K562 (cell line): ENCODE results near the gene VWA1. TPM values are rescaled to one million over a fixed set of nuclear protein-coding genes. Genes with fewer than 3 reads are reported as not detected.

Source experiments
- ATAC-seq: fragments of 200-7000 bp; cut with Tn5 transposase; 3 replicates; pipeline ENCODE4 v1.9.1; 2020; ENCODE audit warnings: moderate library complexity
- BruUV-seq: library from RNA; stranded (reverse); fragments of 400-500 nt; replicated peaks from 2 replicates; lab custom pipeline; 2021; lab: Mats Ljungman, UMichigan
- CTCF ChIA-PET: fragments of 300-600 bp; formaldehyde crosslinking; extraction: SDS; loops from one replicate; lab custom pipeline; 2021; ENCODE audit warnings: low intra/inter-chr PET ratio; lab: Yijun Ruan, JAX
- POLR2A ChIA-PET: fragments of 300-600, 350-650 bp; sonication (Branson Sonifier 250); formaldehyde crosslinking; extraction: SDS; loops from one replicate; lab custom pipeline; 2021; ENCODE audit warnings: antibody characterized with exemption, inconsistent platforms; lab: Yijun Ruan, JAX
- DNase-seq, 4 experiments: peaks; one replicate each; pipeline versions ENCODE4 v3.0.0 to v3.0.0-alpha.2; 2011 to 2018; ENCODE audit warnings: low spot score in 3 of 4, mixed read lengths in 3 of 4; ENCODE audit errors: extremely low read depth in 1 of 4
- FAIRE-seq: peaks from 2 replicates; lab custom pipeline; 2011; peaks lifted over from hg19 to GRCh38; lab: Jason Lieb, UNC
- H2AFZ ChIP-seq: 2 replicates; pipeline ENCODE4 v1.6.0; 2011; ENCODE audit warnings: low read depth, low read length, control low read depth, inconsistent platforms
- H3K27ac ChIP-seq: fragments of 200-600 bp; 3 replicates; pipeline ENCODE4 v1.8.0; 2011; ENCODE audit warnings: low read depth, mild to moderate bottlenecking, control low read depth, inconsistent platforms, low read length, moderate library complexity, mixed read lengths; ENCODE audit errors: extremely low read depth
- H3K27me3 ChIP-seq, 2 experiments: fragments of 300-600 bp in 1 of 2; 2 replicates in 1 of 2; 3 replicates in 1 of 2; pipeline versions ENCODE4 v1.6.0 to v1.8.0; 2011; ENCODE audit warnings: inconsistent platforms in 2 of 2, low read length in 2 of 2, mild to moderate bottlenecking in 1 of 2, mixed read lengths in 1 of 2, moderate library complexity in 1 of 2; ENCODE audit not compliant: control insufficient read depth in 2 of 2, insufficient read depth in 2 of 2
- H3K36me3 ChIP-seq: fragments of 300-600 bp; 3 replicates; pipeline ENCODE4 v1.8.0; 2011; ENCODE audit warnings: mild to moderate bottlenecking, low read length, inconsistent platforms; ENCODE audit not compliant: control insufficient read depth, insufficient read depth
- H3K4me1 ChIP-seq, 2 experiments: fragments of 200-600 bp in 1 of 2; replicated peaks in 1 of 2; 2 replicates in 1 of 2; 3 replicates in 1 of 2; pipeline versions ENCODE4 v1.5.1 to v1.8.0; 2011; ENCODE audit warnings: inconsistent platforms in 2 of 2, low read length in 2 of 2, mild to moderate bottlenecking in 1 of 2, mixed read lengths in 1 of 2, moderate library complexity in 1 of 2; ENCODE audit not compliant: control insufficient read depth in 2 of 2, insufficient read depth in 2 of 2
- H3K4me2 ChIP-seq: 2 replicates; pipeline ENCODE4 v1.6.1; 2011; ENCODE audit warnings: low read length, control low read depth, inconsistent platforms, mixed read lengths; ENCODE audit not compliant: insufficient read depth
- H3K4me3 ChIP-seq: fragments of 200-600 bp; sonication (generic), shearing (Covaris generic); 2 replicates; pipeline ENCODE4 v1.5.1; 2016; ENCODE audit warnings: control low read depth, inconsistent platforms
- H3K79me2 ChIP-seq: fragments of 200-600 bp; 3 replicates; pipeline ENCODE4 v1.8.0; 2011; ENCODE audit warnings: low read length, inconsistent platforms; ENCODE audit not compliant: control insufficient read depth, insufficient read depth
- H3K9ac ChIP-seq, 2 experiments: 2 replicates each; pipeline versions ENCODE4 v1.6.0 to v1.6.1; 2011; ENCODE audit warnings: low read depth in 2 of 2, low read length in 2 of 2, control low read depth in 1 of 2, inconsistent platforms in 1 of 2, mild to moderate bottlenecking in 1 of 2, mixed read lengths in 1 of 2; ENCODE audit not compliant: insufficient read depth in 1 of 2
- H3K9me1 ChIP-seq: one replicate; pipeline ENCODE4 v1.6.0; 2011; ENCODE audit warnings: inconsistent platforms, mild to moderate bottlenecking, low read length, moderate library complexity; ENCODE audit not compliant: control insufficient read depth, insufficient read depth
- H3K9me3 ChIP-seq: replicated peaks from 2 replicates; pipeline ENCODE4 v1.5.1; 2011; ENCODE audit warnings: low read depth, low read length, inconsistent platforms; ENCODE audit not compliant: control insufficient read depth, insufficient read depth
- H4K20me1 ChIP-seq: replicated peaks from 2 replicates; pipeline ENCODE4 v1.6.1; 2011; ENCODE audit warnings: low read length, inconsistent platforms, mixed read lengths; ENCODE audit not compliant: control insufficient read depth, insufficient read depth
- CHD2 ChIP-seq: IDR thresholded peaks from 2 replicates; pipeline ENCODE4 v1.6.1; 2011; ENCODE audit warnings: low read depth, low read length
- FOXK2 ChIP-seq, 2 experiments: fragments of 450-650 bp; IDR thresholded peaks in 1 of 2; conservative IDR thresholded peaks in 1 of 2; 2 replicates each; pipeline ENCODE4 v1.6.1; 2016; ENCODE audit warnings: low read depth in 2 of 2, mild to moderate bottlenecking in 1 of 2
- KLF1 ChIP-seq: fragments of 450-650 bp; IDR thresholded peaks from 2 replicates; pipeline ENCODE4 v1.6.1; 2016; ENCODE audit warnings: missing genetic modification characterization, missing compliant biosample characterization
- PHB ChIP-seq: fragments of 250-450 bp; sonication (Bioruptor Pico); IDR thresholded peaks from 2 replicates; pipeline ENCODE4 v1.5.0; 2021
- TSC22D4 ChIP-seq: fragments of 450-650 bp; IDR thresholded peaks from 2 replicates; pipeline ENCODE4 v1.6.1; 2016; ENCODE audit warnings: missing genetic modification characterization, missing biosample characterization, control low read depth
- ZFX ChIP-seq: sonication (generic); formaldehyde crosslinking; IDR thresholded peaks from 2 replicates; pipeline ENCODE4 v1.8.0; 2022; ENCODE audit warnings: mild to moderate bottlenecking, missing genetic modification reagents, moderate library complexity
- ZNF12 ChIP-seq: sonication (generic); formaldehyde crosslinking; IDR thresholded peaks from 2 replicates; pipeline ENCODE4 v1.4.0; 2020; ENCODE audit warnings: mild to moderate bottlenecking, missing genetic modification reagents
- WGBS: fragments of 100-300 bp; shearing (Covaris generic); methylation state at CpG from one replicate; pipeline ENCODE4 v1.1.6; 2016; ENCODE audit warnings: low coverage, mixed read lengths; ENCODE audit not compliant: insufficient coverage; ENCODE audit errors: missing lambda C conversion rate; 5-methylcytosine and 5-hydroxymethylcytosine counted together
- in situ Hi-C: fragments of 300-500 bp; cut with MboI; formaldehyde crosslinking; loops from 4 replicates; pipeline ENCODE4 v1.15.0; 2018; ENCODE audit warnings: inconsistent platforms, mixed read lengths
- intact Hi-C: fragments of 100-400 bp; cut with micrococcal nuclease; formaldehyde crosslinking; loops from 2 replicates; pipeline ENCODE4 v1.14.2; 2022
- polyA plus RNA-seq, 8 experiments: library from polyadenylated mRNA; depleted of rRNA in 4 of 8; stranded (reverse) in 5 of 8; unstranded in 3 of 8; fragments of >200 nt; fragmentation: Nextera tagmentation in 2 of 8; fragmentation: Illumina TruSeq in 1 of 8; extraction: Ambion mirVana in 2 of 8; extraction: Trizol in 1 of 8; gene quantifications; 2 replicates each; pipeline versions ENCODE4 v1.2.1 to v1.2.3, GENCODE V29; 2011 to 2014; ENCODE audit warnings: inconsistent platforms in 1 of 8, missing spikeins in 1 of 8
- total RNA-seq, 7 experiments: library from RNA; depleted of rRNA in 6 of 7; stranded (reverse); fragments of >200 nt in 6 of 7; fragmentation: Illumina TruSeq in 2 of 7; extraction: Trizol in 2 of 7; gene quantifications; 2 replicates each; pipeline versions ENCODE4 v1.2.1 to v1.2.3, GENCODE V29; 2011 to 2021; ENCODE audit warnings: low replicate concordance in 1 of 7
- TF ChIP-seq, protein P1 (sequence below), 2 experiments: fragments of 250-450 bp in 1 of 2; fragments of 450-650 bp in 1 of 2; sonication (Bioruptor Pico) in 1 of 2; IDR thresholded peaks; 2 replicates each; pipeline versions ENCODE4 v1.6.1 to v1.8.0; 2016 to 2021; ENCODE audit warnings: mild to moderate bottlenecking in 2 of 2, moderate library complexity in 2 of 2, missing compliant biosample characterization in 1 of 2, missing genetic modification characterization in 1 of 2
- TF ChIP-seq, protein P2 (sequence below): fragments of 250-450 bp; sonication (Bioruptor Pico); IDR thresholded peaks from 2 replicates; pipeline ENCODE4 v1.9.0; 2021; ENCODE audit warnings: mild to moderate bottlenecking, inconsistent platforms
- TF ChIP-seq, protein P3 (sequence below): fragments of 250-450 bp; sonication (Bioruptor Pico); IDR thresholded peaks from 2 replicates; pipeline ENCODE4 v1.5.0; 2022; ENCODE audit warnings: mild to moderate bottlenecking
- TF ChIP-seq, protein P4 (sequence below), 2 experiments: IDR thresholded peaks in 1 of 2; conservative IDR thresholded peaks in 1 of 2; 2 replicates each; pipeline ENCODE4 v1.6.1; 2016; ENCODE audit warnings: low read depth in 2 of 2, mild to moderate bottlenecking in 1 of 2, missing compliant biosample characterization in 1 of 2, missing genetic modification characterization in 1 of 2, moderate library complexity in 1 of 2

The VWA1 gene
- total and polyA plus RNA-seq, 9 of the 15 experiments (the other 6 are each of a cell fraction or from before 2014, with no cell fraction given), result 0.01 to 6.4 (median 0.85) TPM

DNA sequence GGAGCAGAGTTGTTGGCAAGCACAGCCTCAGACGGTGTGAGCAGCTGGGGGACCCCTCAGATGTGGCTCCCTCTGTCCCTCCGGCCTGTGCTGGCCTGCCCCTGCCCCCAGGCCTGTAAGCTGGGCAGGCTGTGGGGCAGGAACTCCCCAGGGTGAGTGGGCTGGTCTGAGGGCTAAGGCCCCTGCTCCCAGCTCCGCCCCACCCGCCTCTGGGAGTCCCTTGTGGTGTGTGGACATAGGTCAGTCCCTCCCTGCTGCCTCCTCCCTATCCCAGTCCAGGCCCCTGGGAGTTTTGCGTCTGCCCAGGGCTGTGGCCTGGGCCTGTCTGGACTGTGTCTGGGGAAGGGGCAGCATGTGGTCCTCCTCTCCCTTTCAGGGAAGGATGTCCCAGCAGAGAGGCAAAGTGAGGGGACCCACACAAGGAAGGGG, 3.6 kb upstream of the VWA1 start:
- peaks cover 45 to 83% of the 10 kb centered on the region in 2 experiments for H3K4me1 ChIP-seq
- DNase-seq (peak in 2 of 4 experiments; percentile 65 to 67), FAIRE-seq (no peak), ATAC-seq (peak; percentile 1; the same call in 1 of the 3 replicates)
- no peak overlapping the region for H2AFZ ChIP-seq
- H4K20me1 ChIP-seq, result no peaks in the 10 kb centered on the region
- peak overlapping the region in 1 of 2 experiments; percentile 90; a peak in 3 of 4 replicates for H3K9ac ChIP-seq
- ChIA-PET POLR2A (no interaction called here), CTCF (no interaction called here)
- H3K27ac ChIP-seq, result no peak overlapping the region
- in situ Hi-C loops, result no loop called here
- 77% methylated on average over 5 of the region's 5 CpGs for WGBS
- H3K9me3 ChIP-seq, result no peaks in the 10 kb centered on the region
- H3K36me3 ChIP-seq, result no peaks in the 10 kb centered on the region
- TF ChIP-seq TSC22D4 (tag) (no peak), CHD2 (no peak), PHB (no peak), ZNF12 (CRISPR knock-in tag) (no peak), FOXK2 (conservative IDR thresholded peaks at IDR 0.05 in 1 of 2, IDR thresholded peaks at IDR 0.05 in 1 of 2; ENCODE audit: low read depth in 2 of 2) (no peak), ZFX (CRISPR knock-in tag) (peak; percentile 48), KLF1 (tag) (no peak)
- TF ChIP-seq, protein P1, sequence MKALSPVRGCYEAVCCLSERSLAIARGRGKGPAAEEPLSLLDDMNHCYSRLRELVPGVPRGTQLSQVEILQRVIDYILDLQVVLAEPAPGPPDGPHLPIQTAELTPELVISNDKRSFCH (CRISPR knock-in tag; IDR thresholded peaks at IDR 0.05), result no peak
- TF ChIP-seq, protein P1 (tag; IDR thresholded peaks at IDR 0.05), result 0 out of 2 replicates have a peak, but pooled peaks have one; percentile 24
- TF ChIP-seq, protein P2, sequence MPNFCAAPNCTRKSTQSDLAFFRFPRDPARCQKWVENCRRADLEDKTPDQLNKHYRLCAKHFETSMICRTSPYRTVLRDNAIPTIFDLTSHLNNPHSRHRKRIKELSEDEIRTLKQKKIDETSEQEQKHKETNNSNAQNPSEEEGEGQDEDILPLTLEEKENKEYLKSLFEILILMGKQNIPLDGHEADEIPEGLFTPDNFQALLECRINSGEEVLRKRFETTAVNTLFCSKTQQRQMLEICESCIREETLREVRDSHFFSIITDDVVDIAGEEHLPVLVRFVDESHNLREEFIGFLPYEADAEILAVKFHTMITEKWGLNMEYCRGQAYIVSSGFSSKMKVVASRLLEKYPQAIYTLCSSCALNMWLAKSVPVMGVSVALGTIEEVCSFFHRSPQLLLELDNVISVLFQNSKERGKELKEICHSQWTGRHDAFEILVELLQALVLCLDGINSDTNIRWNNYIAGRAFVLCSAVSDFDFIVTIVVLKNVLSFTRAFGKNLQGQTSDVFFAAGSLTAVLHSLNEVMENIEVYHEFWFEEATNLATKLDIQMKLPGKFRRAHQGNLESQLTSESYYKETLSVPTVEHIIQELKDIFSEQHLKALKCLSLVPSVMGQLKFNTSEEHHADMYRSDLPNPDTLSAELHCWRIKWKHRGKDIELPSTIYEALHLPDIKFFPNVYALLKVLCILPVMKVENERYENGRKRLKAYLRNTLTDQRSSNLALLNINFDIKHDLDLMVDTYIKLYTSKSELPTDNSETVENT (CRISPR knock-in tag), result no peak
- TF ChIP-seq, protein P3, sequence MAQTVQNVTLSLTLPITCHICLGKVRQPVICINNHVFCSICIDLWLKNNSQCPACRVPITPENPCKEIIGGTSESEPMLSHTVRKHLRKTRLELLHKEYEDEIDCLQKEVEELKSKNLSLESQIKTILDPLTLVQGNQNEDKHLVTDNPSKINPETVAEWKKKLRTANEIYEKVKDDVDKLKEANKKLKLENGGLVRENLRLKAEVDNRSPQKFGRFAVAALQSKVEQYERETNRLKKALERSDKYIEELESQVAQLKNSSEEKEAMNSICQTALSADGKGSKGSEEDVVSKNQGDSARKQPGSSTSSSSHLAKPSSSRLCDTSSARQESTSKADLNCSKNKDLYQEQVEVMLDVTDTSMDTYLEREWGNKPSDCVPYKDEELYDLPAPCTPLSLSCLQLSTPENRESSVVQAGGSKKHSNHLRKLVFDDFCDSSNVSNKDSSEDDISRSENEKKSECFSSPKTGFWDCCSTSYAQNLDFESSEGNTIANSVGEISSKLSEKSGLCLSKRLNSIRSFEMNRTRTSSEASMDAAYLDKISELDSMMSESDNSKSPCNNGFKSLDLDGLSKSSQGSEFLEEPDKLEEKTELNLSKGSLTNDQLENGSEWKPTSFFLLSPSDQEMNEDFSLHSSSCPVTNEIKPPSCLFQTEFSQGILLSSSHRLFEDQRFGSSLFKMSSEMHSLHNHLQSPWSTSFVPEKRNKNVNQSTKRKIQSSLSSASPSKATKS (CRISPR knock-in tag), result no peak
- TF ChIP-seq, protein P4, sequence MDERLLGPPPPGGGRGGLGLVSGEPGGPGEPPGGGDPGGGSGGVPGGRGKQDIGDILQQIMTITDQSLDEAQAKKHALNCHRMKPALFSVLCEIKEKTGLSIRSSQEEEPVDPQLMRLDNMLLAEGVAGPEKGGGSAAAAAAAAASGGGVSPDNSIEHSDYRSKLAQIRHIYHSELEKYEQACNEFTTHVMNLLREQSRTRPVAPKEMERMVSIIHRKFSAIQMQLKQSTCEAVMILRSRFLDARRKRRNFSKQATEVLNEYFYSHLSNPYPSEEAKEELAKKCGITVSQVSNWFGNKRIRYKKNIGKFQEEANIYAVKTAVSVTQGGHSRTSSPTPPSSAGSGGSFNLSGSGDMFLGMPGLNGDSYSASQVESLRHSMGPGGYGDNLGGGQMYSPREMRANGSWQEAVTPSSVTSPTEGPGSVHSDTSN (CRISPR knock-in tag; IDR thresholded peaks at IDR 0.05; ENCODE audit: low read depth), result no peak
- TF ChIP-seq, protein P4 (tag; conservative IDR thresholded peaks at IDR 0.05; ENCODE audit: low read depth), result no peak
- no peaks in the 10 kb centered on the region; the same call in 2 of the 3 replicates for H3K79me2 ChIP-seq
- intact Hi-C loops, result no loop called here
- no peaks in the 10 kb centered on the region for H3K9me1 ChIP-seq
- no peak overlapping the region for H3K4me2 ChIP-seq
- no peaks in the 10 kb centered on the region for H3K27me3 ChIP-seq
- no TSS peak for BruUV-seq
- H3K4me3 ChIP-seq, result no peak overlapping the region
